GM18505 (cell line): ENCODE data around the gene CYP26A1.

Experiments
- ATAC-seq: cut with Tn5 transposase; IDR thresholded peaks from one replicate; pipeline ENCODE4 v1.9.1; 2021; ENCODE audit not compliant: unreplicated experiment
- POLR2A ChIP-seq: IDR thresholded peaks from 4 replicates; pipeline ENCODE4 v1.6.1; 2011; ENCODE audit warnings: borderline replicate concordance; ENCODE audit not compliant: insufficient read depth, insufficient read length; ENCODE audit errors: extremely low read depth

Gene CYP26A1

DNA sequence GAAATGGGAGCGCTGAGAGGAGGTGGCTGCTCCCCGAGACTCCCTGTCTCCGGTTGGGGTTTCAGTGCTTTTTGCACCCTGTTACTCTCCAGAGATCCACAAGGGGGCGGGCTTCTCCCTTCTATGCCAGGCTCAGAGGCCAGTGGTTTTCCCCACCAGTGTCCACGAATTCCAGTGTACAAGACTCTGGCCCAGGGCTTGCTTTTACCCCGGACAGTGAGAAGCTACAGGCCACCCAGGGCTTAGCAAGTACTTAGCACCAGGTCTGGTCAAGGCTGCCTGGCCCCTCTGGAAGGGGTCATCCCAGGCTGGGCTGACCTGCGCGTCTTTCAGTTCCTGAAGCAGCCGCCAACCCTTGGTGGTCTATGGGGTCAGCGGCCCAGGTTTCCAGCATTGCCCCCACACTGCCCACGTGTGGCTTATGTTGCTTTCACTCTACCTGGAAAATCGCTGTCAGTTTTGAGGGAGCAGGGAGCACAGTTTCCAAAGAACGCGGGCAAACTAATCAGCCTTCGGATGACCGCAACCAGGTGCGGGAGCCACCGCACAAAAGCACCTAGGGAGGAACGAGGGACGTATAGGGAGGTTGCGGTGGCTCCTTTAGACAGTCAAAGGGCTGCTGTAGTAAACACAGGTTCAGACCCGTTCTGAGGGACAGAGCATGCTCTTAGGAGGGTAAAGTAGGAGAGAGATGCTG, 6.8 kb downstream of the CYP26A1 start:
- TF ChIP-seq POLR2A = no peak
- no peak for ATAC-seq

GRCh38 chr10:93081318-93081717, 7.6 kb downstream of the CYP26A1 start:
- ATAC-seq = no peak
- TF ChIP-seq POLR2A = no peak

- ATAC-seq = no peak
- no peak for TF ChIP-seq POLR2A
Measured at GRCh38 chr10:93081834-93082233, 8.1 kb downstream of the CYP26A1 start.

DNA sequence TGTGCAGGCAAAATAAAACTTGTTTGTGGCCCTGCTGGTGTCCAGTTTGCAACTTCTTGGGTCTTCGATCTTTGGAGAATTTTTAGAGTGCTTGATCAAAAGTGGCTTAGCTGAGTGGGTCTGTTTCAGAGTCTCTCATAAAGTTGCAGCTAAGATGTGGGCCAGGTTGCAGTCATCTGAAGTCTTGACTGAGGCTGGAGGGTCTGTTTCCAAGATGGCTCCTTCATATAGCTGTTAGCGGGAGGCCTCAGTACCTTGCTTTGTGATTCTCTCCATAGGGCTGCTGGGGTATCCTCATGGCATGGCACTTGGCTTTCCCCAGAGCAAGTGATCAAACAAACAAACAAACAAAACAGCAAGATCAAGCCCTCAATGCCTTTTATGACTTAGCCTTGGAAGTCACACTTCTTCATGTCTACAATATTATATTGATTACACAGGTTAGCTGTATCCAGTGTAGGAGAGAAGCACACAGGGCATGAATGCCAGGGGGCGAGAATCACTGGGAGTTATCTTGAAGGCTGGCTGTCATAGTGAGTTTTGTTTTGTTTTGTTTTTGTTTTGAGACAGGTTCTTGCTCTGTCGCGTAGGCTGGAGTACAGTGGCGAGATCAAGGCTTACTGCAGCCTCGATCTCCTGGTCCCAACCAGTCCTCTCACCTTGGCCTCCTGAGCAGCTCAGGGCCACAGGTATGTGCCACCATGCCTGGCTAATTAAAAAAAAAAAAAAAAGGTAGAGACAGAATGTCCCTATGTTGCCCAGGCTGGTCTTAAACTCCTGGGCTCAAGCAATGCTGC, 10.2 kb downstream of the CYP26A1 start:
- TF ChIP-seq POLR2A = no peak
- ATAC-seq = no peak

DNA sequence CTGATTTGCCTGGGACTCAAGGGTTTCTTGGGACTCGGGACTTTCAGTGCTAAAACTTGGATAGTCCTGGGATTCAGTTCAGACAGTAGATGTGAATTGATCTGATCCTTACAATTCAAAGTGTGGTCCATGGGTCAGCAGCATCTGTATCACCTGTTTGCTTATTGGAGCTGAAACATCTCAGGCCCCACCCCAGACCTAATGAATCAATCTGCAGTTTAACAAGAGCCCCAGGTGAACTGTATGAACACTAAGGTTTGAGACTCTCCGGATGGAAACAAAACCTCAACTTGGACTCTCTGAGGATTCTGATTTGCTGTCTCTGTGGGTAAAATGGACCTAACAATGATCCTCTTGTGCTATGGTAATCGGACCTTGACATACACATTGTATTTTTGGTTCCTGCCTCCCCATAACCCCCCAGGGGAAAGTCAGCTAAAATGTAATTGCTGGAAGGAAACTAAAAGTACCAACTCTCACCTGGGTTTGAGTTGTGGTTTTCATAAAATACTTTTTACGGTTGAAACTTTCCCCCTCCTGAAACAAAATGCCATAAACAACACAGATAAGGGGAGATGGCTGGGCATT, 11.7 kb downstream of the CYP26A1 start:
- no peak for TF ChIP-seq POLR2A
- no peak for ATAC-seq

- no peak for TF ChIP-seq POLR2A
- ATAC-seq = no peak
Measured at GRCh38 chr10:93086289-93086688, 12.6 kb downstream of the CYP26A1 start.

DNA sequence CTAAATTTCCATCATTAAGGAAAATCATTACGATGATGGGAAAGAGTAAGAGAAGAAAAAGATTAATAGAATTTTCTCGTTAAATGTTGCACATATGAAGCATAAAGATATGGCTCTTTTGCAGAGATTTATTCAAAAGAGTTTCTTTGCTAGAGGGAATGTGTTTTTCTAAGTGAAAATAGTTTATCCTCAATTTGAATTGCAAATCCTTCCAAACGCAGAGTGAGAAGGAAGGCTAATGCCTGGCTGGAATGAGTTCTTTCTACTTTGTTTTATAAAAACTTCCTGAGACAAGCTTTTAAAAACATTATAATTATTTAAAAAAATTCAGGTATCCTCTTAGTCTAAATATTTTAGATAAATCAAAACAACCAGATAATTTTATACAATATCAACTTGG, 14.2 kb downstream of the CYP26A1 start:
- no peak for TF ChIP-seq POLR2A

DNA sequence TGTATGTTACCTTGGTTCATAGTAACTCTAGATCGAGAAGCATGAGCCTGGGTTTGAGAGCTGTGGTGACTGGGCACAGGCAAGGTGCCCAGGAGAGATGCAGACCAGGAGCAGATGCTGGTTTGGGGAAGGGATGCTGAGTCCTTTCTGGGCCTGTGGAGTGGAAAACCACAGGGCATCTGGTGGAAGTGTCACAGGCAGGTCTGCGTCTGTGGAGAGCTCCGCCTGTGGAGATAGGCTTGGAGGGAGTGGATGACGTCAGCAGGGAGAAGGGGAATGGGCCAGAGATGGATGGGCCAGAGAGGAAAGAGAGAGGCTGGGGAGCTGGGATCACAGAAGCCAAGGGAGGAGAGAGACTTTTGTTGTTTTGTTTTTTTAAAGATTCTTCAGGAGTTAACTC, 14.8 kb downstream of the CYP26A1 start:
- no peak for TF ChIP-seq POLR2A
- no peak for ATAC-seq

More for the DNA sequence above, 14.2 kb downstream of the CYP26A1 start:
- no peak for ATAC-seq

DNA sequence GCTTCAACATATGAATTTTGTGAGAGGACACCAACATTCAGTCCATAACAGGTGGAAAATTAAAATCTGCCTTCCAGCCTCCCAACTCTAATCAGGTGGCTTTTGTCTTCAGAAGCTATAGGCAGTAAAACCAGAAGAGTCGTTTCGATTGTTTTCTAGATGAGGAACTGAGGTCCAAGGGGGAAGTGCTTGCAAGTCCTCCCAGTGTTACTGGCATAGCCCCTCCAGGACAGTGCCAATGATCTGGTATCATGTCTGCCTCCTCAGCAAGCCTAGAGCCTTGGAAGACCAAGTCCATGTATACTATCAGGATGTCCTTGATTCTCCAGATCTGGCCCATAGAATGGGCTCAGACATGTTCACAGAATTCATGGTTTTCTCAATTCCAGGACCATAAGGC, 16.9 kb downstream of the CYP26A1 start:
- no peak for ATAC-seq
- TF ChIP-seq POLR2A = no peak

- no peak for TF ChIP-seq POLR2A
- ATAC-seq = no peak
Measured at GRCh38 chr10:93091960-93092359, 18.3 kb downstream of the CYP26A1 start.

- TF ChIP-seq POLR2A = no peak
Measured at GRCh38 chr10:93095225-93095624, 21.5 kb downstream of the CYP26A1 start.

DNA sequence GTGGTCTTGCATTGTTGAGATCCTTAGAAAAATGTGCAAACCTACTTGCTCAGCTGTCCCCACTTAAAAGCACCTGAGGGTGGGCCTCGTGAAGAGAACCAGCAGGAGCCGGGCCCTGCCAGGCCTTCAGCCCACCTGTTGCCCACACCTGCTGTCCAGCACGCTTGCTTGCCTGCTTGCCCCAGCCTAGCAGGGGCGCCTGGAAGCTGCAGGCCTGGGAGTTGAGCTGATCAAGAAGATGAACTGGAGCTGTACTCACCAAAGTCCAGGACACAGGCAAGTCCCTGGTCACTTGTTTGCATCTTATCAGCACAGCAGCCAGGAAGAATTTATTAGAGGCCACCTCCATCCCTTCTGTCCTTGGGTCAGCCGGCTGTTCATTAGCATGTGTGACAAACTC, 23.2 kb downstream of the CYP26A1 start:
- no peak for ATAC-seq
- TF ChIP-seq POLR2A = no peak

More at GRCh38 chr10:93095225-93095624, 21.5 kb downstream of the CYP26A1 start:
- no peak for ATAC-seq

DNA sequence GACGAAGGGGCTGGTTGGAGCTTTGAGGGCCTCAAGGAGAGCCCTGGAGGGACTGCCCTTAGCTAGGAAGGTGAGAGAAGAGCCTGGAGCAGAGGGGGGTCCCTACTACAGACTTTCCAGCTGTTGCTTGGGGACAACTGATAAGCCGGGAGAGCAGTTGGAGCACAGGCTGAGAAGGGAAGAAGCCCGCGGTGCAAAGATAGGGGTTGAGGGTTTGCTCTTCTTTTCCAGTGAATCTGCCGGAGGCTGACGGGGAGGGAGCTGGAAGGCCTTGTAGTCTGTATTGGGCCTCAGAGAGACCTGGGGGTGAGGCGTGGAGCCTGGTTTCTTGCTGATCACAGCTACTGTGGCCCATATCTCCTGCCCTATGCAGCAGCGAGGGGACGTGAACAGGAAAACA, 23.7 kb downstream of the CYP26A1 start:
- ATAC-seq = no peak
- no peak for TF ChIP-seq POLR2A

DNA sequence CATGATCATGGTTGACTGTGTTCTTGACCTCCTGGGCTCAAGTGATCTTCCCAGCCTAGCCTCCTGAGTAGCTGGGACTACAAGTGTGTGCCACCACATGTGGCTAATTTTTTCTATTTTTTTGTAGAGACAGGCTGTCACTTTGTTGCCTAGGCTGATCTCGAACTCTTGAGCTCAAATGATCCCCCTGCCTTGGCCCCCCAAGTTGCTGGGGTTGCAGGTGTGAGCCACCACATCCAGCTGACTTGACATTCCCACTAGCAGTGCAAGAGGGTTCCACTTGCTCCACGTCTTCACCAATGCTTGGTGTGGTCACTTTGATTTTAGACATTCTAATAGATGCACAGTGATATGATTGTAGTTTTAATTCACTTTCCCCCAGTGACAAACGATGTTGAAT, 25.1 kb downstream of the CYP26A1 start:
- no peak for ATAC-seq

More for the DNA sequence above, 25.1 kb downstream of the CYP26A1 start:
- TF ChIP-seq POLR2A = no peak
